Neural progenitor cell (in vitro differentiated cells): ENCODE results near the gene GATA6.

Experiments used
- EZH2 ChIP-seq: fragments of 200-600 bp; sonication (generic); IDR thresholded peaks from 2 replicates; pipeline ENCODE4 v1.6.1; 2017; ENCODE audit warnings: antibody characterized with exemption, mild to moderate bottlenecking, moderate library complexity
- EZH2phosphoT487 ChIP-seq: fragments of 200-600 bp; sonication (generic); IDR thresholded peaks from 2 replicates; pipeline ENCODE4 v1.6.1; 2017; ENCODE audit warnings: antibody characterized with exemption
- TF ChIP-seq, protein P1 (sequence below): fragments of 200-600 bp; sonication (generic); IDR thresholded peaks from 2 replicates; pipeline ENCODE4 v1.5.1; 2017; ENCODE audit warnings: antibody characterized with exemption, mild to moderate bottlenecking

DNA sequence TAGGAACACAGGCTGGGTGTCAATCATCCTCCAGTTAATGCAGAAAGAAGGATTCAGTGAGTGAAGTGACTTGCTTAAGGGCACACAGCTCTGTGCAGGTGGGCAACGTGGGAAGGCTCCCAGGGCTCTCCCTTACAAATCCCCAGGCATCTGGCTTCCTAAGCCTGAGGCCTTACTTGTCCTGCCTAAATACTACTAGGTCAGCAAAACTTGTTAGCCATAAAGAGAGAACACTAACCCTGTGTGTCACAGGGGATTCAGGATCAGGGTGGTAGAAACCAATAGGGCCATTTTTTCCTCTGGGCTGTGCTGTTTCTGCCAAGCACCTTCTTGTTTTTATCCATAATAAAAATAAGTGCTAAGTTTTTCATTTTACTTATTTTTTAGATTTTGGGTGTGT lies 55.0 kb downstream of the GATA6 start:
- TF ChIP-seq, protein P1, sequence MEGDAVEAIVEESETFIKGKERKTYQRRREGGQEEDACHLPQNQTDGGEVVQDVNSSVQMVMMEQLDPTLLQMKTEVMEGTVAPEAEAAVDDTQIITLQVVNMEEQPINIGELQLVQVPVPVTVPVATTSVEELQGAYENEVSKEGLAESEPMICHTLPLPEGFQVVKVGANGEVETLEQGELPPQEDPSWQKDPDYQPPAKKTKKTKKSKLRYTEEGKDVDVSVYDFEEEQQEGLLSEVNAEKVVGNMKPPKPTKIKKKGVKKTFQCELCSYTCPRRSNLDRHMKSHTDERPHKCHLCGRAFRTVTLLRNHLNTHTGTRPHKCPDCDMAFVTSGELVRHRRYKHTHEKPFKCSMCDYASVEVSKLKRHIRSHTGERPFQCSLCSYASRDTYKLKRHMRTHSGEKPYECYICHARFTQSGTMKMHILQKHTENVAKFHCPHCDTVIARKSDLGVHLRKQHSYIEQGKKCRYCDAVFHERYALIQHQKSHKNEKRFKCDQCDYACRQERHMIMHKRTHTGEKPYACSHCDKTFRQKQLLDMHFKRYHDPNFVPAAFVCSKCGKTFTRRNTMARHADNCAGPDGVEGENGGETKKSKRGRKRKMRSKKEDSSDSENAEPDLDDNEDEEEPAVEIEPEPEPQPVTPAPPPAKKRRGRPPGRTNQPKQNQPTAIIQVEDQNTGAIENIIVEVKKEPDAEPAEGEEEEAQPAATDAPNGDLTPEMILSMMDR: no peak
- TF ChIP-seq EZH2phosphoT487 (no peak), EZH2 (no peak)
